Body of pancreas (tissue), 4 donors: Measurements from ENCODE around the gene NLRP9.
"Not testable (repeated sequence)": the region's sequence is repeated elsewhere in the genome, so short reads cannot be mapped to it uniquely, and the experiment has no call there.

Source experiments
- POLR2A ChIP-seq, 3 donors: fragments of 450-650 bp; IDR thresholded peaks; one replicate each; pipeline ENCODE4 v1.6.1; 2016; ENCODE audit warnings: antibody characterized with exemption in 3 of 3, mild to moderate bottlenecking in 2 of 3
- TF ChIP-seq, protein P1 (sequence below), 7 experiments: fragments of 450-650 bp in 4 of 7; fragments of 200-600 bp in 3 of 7; sonication (generic) in 3 of 7; IDR thresholded peaks; one replicate each; pipeline ENCODE4 v1.5.1; 2016 to 2019; ENCODE audit warnings: antibody characterized with exemption in 7 of 7

DNA sequence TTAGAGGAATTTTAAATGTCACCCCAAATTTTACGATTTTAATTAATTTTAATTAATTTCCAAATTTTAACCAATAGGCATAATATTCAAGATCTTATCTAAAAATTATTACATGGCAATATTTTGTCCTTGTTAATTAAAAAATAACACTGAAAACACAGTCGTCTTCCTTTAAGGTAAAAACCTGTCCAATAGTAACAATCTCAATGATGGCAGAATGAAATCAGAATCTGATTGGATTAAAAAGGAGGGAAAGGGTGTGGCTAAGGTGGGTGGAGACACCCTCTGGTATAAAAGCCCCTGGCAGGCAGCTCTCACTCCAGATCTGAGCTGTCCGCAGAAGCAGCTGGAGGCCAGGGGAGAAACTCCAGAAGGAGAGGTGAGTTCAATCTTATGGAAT, 20.6 kb upstream of the NLRP9 start, which contains the start of gene RFPL4A:
- not testable (repeated sequence) for TF ChIP-seq POLR2A (IDR thresholded peaks at IDR 0.05)
- TF ChIP-seq, protein P1, sequence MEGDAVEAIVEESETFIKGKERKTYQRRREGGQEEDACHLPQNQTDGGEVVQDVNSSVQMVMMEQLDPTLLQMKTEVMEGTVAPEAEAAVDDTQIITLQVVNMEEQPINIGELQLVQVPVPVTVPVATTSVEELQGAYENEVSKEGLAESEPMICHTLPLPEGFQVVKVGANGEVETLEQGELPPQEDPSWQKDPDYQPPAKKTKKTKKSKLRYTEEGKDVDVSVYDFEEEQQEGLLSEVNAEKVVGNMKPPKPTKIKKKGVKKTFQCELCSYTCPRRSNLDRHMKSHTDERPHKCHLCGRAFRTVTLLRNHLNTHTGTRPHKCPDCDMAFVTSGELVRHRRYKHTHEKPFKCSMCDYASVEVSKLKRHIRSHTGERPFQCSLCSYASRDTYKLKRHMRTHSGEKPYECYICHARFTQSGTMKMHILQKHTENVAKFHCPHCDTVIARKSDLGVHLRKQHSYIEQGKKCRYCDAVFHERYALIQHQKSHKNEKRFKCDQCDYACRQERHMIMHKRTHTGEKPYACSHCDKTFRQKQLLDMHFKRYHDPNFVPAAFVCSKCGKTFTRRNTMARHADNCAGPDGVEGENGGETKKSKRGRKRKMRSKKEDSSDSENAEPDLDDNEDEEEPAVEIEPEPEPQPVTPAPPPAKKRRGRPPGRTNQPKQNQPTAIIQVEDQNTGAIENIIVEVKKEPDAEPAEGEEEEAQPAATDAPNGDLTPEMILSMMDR (IDR thresholded peaks at IDR 0.05) = not testable (repeated sequence)
